ENCODE data around the gene SDE2.
"Not testable (repeated sequence)": the region's sequence is repeated elsewhere in the genome, so short reads cannot be mapped to it uniquely, and the experiment has no call there.

Gene SDE2

GRCh38 chr1:225999227-225999911 lies at the start of gene SDE2:
TSS of gene SDE2 (minus strand) at chr1:225999343. CDS start at chr1:225999312, 31 bp downstream.
- peak; percentile 98 for DNase-seq (ENCODE audit: low spot score)

DNA sequence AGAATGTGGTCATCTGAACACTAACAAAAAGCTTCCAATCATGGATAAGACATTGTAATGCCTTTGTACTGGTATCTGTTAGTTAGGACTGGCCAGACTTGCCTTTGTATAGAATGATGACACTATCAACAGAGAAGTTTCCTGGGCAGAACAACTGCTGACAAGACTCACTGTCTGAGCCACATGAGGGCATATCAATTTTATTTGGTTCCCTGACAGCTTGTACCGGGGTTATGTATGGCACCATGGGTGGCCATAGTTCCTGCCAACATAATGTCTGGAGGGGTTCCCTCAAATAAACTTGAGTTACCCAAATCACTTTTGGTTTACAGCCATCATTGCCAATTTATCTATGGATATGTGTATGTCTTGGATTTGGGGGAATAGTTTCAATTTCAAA lies 49.7 kb upstream of the SDE2 start:
- no peak for DNase-seq (ENCODE audit: low spot score)

DNA sequence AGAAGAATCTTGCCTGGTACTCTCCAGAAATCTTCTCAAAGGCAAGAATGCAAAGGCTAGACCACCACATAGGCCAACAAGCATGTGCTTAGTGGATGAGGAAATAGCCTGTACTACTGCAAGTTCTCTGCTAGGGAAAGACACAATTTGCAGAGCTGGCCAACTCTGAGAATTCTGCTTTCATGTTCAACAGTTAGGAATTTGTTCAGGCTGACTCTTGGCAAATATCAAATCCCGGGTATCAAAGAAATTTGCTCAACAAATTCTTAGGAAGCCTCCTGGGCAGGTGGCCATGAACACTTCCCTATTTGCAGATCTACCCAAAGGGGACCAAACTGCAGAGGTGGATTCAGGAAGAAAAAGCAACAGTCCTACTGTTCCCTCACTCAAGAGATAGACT lies 48.4 kb upstream of the SDE2 start:
- DNase-seq (ENCODE audit: low spot score), result peak; percentile 71

GRCh38 chr1:226046240-226046639 lies 47.1 kb upstream of the SDE2 start:
- peak; percentile 38 for DNase-seq (ENCODE audit: low spot score)

DNA sequence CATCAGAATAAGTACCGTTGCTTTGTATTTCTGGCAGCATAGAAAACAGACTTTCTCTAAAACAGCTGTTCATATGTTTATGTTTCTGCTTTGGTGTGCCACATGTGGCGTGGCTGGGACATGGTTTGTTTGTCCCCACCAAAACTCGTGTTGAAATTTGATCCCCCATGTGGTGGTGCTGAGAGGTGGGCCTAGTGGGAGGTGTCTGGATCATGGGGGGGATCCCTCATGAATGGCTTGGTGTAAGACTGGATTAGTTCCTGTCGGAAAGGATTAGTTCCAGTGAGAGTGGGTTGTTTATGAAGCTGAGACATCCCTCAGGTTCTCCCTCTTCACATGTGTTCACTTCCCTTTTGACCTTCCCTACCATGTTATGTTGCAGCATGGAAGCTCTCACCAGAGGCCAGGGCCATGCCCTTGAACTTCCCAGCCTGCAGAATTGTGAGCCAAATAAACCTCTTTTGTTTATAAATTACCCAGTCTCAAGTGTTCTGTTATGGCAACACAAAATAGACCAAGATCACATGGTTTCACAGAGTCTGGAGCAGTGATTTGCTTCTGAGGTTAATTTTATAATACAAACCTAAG lies 45.5 kb upstream of the SDE2 start:
- DNase-seq (ENCODE audit: low spot score), result no peak

GRCh38 chr1:226041419-226041818 lies 42.3 kb upstream of the SDE2 start:
- DNase-seq (ENCODE audit: low spot score), result no peak

DNA sequence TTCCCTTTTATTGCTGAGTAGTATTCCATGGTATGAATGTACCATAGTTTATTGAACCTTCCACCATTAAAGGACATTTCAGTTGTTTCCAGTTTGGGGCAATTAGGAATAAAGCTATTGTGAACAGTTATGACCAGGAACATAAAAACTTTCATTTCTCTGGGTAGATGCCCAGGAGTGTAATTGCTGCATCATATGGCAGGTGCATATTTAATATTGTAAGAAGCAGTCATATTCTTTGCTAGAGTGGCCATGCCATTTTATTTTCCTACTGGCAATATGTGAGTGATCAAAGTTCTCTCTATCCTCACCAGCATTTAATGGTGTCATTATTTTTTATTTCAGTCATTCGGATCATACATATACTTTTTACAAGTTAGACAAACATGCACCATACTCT lies 39.5 kb upstream of the SDE2 start:
- no peak for DNase-seq (ENCODE audit: low spot score)

DNA sequence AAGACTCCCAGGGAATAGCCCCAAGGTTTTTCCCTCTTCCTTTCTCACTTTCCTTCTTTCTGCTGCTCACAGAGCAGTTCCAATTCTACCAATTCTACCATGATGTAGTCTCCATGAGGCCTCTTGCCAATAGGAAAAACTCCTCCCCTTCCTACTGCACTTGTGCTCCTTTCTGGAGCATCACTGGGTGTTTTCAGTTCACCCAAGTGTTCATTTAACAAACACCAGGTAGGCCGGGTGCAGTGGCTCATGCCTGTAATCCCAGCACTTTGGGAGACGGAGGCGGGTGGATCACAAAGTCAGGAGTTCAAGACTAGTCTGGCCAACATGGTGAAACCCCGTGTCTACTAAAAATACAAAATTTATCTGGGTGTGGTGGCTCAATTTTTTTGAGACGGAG lies 36.8 kb upstream of the SDE2 start:
- no peak for DNase-seq (ENCODE audit: low spot score)

- peak; percentile 96 for DNase-seq (ENCODE audit: low spot score)
Observed at GRCh38 chr1:226034482-226034881, 35.3 kb upstream of the SDE2 start.

DNA sequence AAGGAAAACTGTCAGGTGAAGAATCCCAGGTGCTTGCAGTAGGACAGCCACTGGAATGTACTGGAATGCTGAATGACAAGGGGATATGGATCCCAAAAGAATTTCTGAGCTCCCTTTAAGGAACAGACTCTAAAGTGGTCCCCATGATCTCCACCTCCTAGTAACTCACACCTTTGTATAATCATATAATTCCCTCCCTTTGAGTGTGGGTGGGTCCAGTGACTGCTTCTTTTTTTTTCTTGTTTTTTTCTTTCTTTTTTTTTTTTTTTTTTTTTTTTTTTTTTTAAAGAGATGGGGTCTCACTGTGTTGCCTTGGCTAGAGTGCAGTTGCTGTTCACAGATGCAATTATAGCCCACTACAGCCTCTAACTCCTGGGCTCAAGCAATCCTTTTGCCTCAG lies 34.8 kb upstream of the SDE2 start:
- DNase-seq (ENCODE audit: low spot score), result no peak

GRCh38 chr1:226033582-226033981 lies 34.4 kb upstream of the SDE2 start:
- no peak for DNase-seq (ENCODE audit: low spot score)

DNA sequence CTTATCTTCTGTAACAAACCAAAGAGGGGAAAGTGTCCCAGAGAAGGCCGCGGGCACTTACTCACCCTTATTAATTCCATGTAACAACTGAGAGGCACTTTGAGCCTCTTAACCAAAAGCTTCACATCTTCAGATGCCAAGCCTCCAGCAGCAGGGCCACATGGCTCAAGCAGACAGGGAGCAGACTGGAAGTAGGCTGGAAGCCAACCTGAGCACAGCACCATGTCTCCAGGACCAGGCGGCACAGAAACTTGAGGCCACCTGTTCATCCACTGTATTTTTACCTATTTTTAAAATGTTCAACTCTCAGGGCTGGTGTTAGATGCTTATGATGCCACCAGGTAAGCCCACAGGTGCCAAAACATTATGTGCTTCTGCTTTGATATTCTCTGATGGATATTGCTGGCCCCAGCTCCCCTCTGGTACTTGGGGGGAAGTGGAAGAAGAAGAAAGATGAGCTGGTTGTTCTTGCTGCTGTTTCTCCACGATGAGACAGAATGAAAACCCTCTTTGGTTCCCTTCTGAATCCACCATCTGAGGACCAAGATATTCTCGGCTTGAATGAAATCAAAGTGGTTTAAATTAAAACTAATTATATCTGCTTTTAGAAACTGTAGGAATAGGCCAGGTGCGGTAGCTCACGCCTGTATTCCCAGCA lies 30.6 kb upstream of the SDE2 start:
- no peak for DNase-seq (ENCODE audit: low spot score)

DNA sequence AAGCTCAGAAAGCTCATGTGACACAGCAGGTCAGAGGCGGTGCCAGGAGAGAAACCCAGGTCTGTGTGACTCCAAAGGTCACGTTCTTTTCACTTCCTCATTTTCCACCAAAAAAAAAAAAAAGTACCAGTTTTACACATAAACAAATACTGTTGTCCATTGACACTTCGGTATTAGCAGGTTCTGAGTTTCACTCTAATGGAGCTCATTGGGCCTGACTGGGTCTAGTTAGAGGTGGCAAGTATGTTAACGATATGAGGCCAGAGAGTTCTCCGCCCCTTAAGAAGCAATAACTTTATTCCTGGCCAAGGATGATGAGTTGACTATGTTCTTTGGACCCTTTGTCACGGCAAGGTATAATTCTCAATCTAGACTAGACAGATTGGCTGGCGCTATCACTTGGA lies 30.0 kb upstream of the SDE2 start:
- no peak for DNase-seq (ENCODE audit: low spot score)

DNA sequence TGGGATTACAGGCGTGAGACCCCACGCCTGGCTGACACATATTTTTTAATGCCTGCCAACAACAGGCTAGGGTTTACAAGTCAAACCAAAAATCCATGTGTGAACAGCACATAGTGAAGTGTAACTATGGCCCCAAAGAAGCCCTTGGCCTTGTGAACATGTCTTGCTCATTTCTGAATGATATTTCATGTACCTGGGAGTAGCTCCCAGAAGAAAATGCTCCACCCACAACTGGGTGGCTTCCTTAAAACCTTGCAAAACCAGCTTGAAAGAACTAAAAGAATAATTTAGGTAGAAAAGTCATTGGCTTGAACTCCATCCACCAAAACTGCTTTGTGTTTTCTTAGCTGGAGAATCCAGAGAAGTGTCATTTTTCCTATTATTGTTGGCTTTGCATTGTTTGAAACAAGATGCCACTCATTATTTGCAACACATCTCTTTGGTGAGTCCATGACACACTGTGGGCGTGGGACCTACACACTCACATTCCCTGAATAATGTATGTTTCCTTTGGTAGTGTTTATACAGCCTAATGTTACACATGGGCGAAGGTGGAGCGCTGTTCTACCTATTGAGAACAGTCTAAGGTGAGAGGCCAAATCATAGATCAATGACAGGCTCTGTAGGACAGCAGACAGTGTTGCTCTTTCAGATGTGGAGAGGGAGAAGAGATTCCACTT lies 28.5 kb upstream of the SDE2 start:
- no peak for DNase-seq (ENCODE audit: low spot score)

- no peak for DNase-seq (ENCODE audit: low spot score)
Observed at GRCh38 chr1:226026833-226027232, 27.7 kb upstream of the SDE2 start.

- no peak for DNase-seq (ENCODE audit: low spot score)
Observed at GRCh38 chr1:226023735-226024134, 24.6 kb upstream of the SDE2 start.

GRCh38 chr1:226021801-226022200 lies 22.7 kb upstream of the SDE2 start:
- no peak for DNase-seq (ENCODE audit: low spot score)

DNA sequence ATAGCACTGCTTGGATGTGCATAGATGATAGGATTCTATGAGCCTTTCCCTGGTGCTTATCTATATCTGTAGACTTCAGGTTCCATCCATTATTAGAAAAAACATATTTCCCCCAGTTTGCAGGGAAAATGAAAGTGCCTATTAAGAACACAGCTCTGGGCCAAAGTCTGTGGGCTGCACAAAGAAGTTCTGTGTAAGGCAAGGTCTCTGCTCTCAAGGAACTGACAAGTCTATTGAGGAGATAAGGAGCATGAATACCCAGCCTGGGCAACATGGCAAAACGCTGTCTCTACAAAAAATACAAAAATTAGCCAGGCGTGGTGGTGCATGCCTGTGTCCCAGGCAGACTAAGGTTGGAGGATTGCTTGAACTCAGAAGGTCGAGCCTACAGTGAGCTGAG lies 22.3 kb upstream of the SDE2 start:
- no peak for DNase-seq (ENCODE audit: low spot score)

GRCh38 chr1:226019572-226019971 lies 20.4 kb upstream of the SDE2 start:
- no peak for DNase-seq (ENCODE audit: low spot score)

DNA sequence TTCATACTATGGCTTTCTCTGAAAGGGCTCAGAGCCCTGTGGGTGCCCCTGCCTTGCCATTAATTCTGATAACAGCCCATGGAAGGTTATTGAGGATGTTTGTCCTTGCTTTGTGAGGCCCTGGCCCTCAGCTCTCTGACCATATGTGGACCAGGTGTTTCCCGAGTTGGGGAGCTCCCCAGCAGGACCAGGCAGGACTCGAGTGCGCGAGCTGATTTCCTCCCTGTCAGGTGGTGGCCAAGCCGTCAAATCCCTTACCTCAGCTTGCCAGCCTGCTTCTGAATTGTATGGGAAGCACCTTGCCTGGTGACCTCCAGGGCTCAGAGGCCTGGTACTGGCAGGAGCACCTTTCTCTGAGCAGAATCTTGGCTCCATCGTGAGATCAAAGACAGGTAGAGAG lies 17.9 kb upstream of the SDE2 start:
- DNase-seq (ENCODE audit: low spot score), result no peak

- DNase-seq (ENCODE audit: low spot score), result no peak
Observed at GRCh38 chr1:226009650-226010044, 10.5 kb upstream of the SDE2 start.

GRCh38 chr1:226007126-226007892 lies 8.2 kb upstream of the SDE2 start:
- DNase-seq (ENCODE audit: low spot score), result not testable (repeated sequence)

Data from AG20443 (cell line).